A549 (cell line): ENCODE measurements around the gene FAM20C. TPM values are rescaled to one million over a fixed set of nuclear protein-coding genes. Genes with fewer than 3 reads are reported as not detected.
A peak's percentile ranks its signal among the peaks of the same experiment; 100 is the strongest.
"Not testable (repeated sequence)": the region's sequence is repeated elsewhere in the genome, so short reads cannot be mapped to it uniquely, and the experiment has no call there.

Source experiments
- ATAC-seq, 2 experiments: fragments of 200-7000 bp in 1 of 2; fragments of >200 bp in 1 of 2; cut with Nextera tagmentation in 1 of 2; cut with Tn5 transposase in 1 of 2; 3 replicates each; pipeline versions ENCODE4 v1.8.0 to v1.9.1; 2018 to 2020; ENCODE audit warnings: mild to moderate bottlenecking in 1 of 2, moderate library complexity in 1 of 2
- CTCF ChIA-PET: fragments of 300-600 bp; sonication (Branson Sonifier 250); formaldehyde crosslinking; extraction: SDS; loops from one replicate; lab custom pipeline; 2021; ENCODE audit warnings: antibody characterized with exemption, inconsistent platforms; lab: Yijun Ruan, JAX
- POLR2A ChIA-PET: fragments of 350-600 bp; formaldehyde crosslinking; extraction: SDS; loops from one replicate; lab custom pipeline; 2021; ENCODE audit warnings: antibody characterized with exemption, inconsistent platforms; lab: Yijun Ruan, JAX
- DNase-seq, 2 experiments: peaks; one replicate each; pipeline versions ENCODE4 v3.0.0 to v3.0.0-alpha.2; 2011 to 2016; ENCODE audit warnings: low read depth in 1 of 2, low spot score in 1 of 2
- FAIRE-seq: peaks from 2 replicates; lab custom pipeline; 2011; peaks lifted over from hg19 to GRCh38; lab: Jason Lieb, UNC
- H3K27ac ChIP-seq, 2 experiments: fragments of >200 bp; sonication (Bioruptor Twin); formaldehyde crosslinking; 3 replicates each; pipeline ENCODE4 v1.5.1; 2016 to 2017
- H3K4me1 ChIP-seq: fragments of >200 bp; sonication (Bioruptor Twin); formaldehyde crosslinking; 3 replicates; pipeline ENCODE4 v1.6.1; 2016
- H3K4me2 ChIP-seq: fragments of >200 bp; sonication (Bioruptor Twin); formaldehyde crosslinking; 3 replicates; pipeline ENCODE4 v1.6.1; 2016
- H3K4me3 ChIP-seq: fragments of >200 bp; sonication (Bioruptor Twin); formaldehyde crosslinking; 3 replicates; pipeline ENCODE4 v1.5.1; 2016
- H3K9me3 ChIP-seq: fragments of >200 bp; sonication (Bioruptor Twin); formaldehyde crosslinking; 3 replicates; pipeline ENCODE4 v1.6.1; 2016
- BCL3 ChIP-seq: fragments of >200 bp; sonication (Bioruptor Twin); formaldehyde crosslinking; IDR thresholded peaks from 3 replicates; pipeline ENCODE4 v1.6.1; 2016
- CHD2 ChIP-seq: fragments of 150-350 bp; IDR thresholded peaks from 2 replicates; pipeline ENCODE4 v1.6.1; 2014; ENCODE audit warnings: low read length; ENCODE audit not compliant: partially characterized antibody
- CHD4 ChIP-seq: fragments of 200-600 bp; sonication (generic); IDR thresholded peaks from 2 replicates; pipeline ENCODE4 v1.6.1; 2016; ENCODE audit warnings: antibody characterized with exemption, mild to moderate bottlenecking, borderline replicate concordance
- CTCF ChIP-seq: fragments of >200 bp; sonication (Bioruptor Twin); formaldehyde crosslinking; IDR thresholded peaks from 3 replicates; pipeline ENCODE4 v1.5.1; 2016
- E2F6 ChIP-seq: IDR thresholded peaks from 2 replicates; pipeline ENCODE4 v1.6.1; 2012; ENCODE audit warnings: low read depth, borderline replicate concordance
- EP300 ChIP-seq, 2 experiments: fragments of >200 bp; sonication (Bioruptor Twin); formaldehyde crosslinking; IDR thresholded peaks; 2 replicates in 1 of 2; 3 replicates in 1 of 2; pipeline ENCODE4 v1.6.1; 2016 to 2017
- FOXS1 ChIP-seq: fragments of 250-450 bp; sonication (Bioruptor Pico); IDR thresholded peaks from 2 replicates; pipeline ENCODE4 v1.5.0; 2020; ENCODE audit warnings: mild to moderate bottlenecking, moderate library complexity
- GATA3 ChIP-seq: IDR thresholded peaks from 2 replicates; pipeline ENCODE4 v1.6.1; 2012; ENCODE audit warnings: borderline replicate concordance
- HOXB5 ChIP-seq: fragments of 250-450 bp; sonication (Bioruptor Pico); IDR thresholded peaks from 2 replicates; pipeline ENCODE4 v1.5.0; 2020; ENCODE audit warnings: mild to moderate bottlenecking, moderate library complexity
- JUN ChIP-seq, 2 experiments: fragments of >200 bp; sonication (Bioruptor Twin); formaldehyde crosslinking; IDR thresholded peaks; 2 replicates in 1 of 2; 3 replicates in 1 of 2; pipeline ENCODE4 v1.6.1; 2016 to 2017
- RARB ChIP-seq: fragments of 250-450 bp; sonication (Bioruptor Pico); IDR thresholded peaks from 2 replicates; pipeline ENCODE4 v1.8.0; 2021; ENCODE audit warnings: mild to moderate bottlenecking, moderate library complexity
- REST ChIP-seq: fragments of 200-600 bp; sonication (generic); IDR thresholded peaks from 2 replicates; pipeline ENCODE4 v1.6.1; 2016; ENCODE audit warnings: antibody characterized with exemption, mild to moderate bottlenecking, moderate library complexity
- TFCP2L1 ChIP-seq: fragments of 250-450 bp; sonication (Bioruptor Pico); IDR thresholded peaks from 2 replicates; pipeline ENCODE4 v1.5.0; 2021; ENCODE audit warnings: mild to moderate bottlenecking
- ZC3H11A ChIP-seq: fragments of 450-650 bp; IDR thresholded peaks from 2 replicates; pipeline ENCODE4 v1.6.1; 2014; ENCODE audit warnings: antibody characterized with exemption, mild to moderate bottlenecking
- ZNF302 ChIP-seq: fragments of 250-450 bp; sonication (Bioruptor Pico); IDR thresholded peaks from 2 replicates; pipeline ENCODE4 v1.9.0; 2021; ENCODE audit warnings: inconsistent platforms, mild to moderate bottlenecking, moderate library complexity
- WGBS: methylation state at CpG from one replicate; pipeline ENCODE4 v1.1.6; 2017; ENCODE audit errors: missing lambda C conversion rate; 5-methylcytosine and 5-hydroxymethylcytosine counted together
- polyA plus RNA-seq, 4 experiments: library from polyadenylated mRNA; depleted of rRNA in 3 of 4; stranded (reverse); fragments of >200 nt; fragmentation: RNase III in 1 of 4; extraction: RNeasy Plus Mini Kit Qiagen cat#74134 plus additional on column Dnase treatment in 1 of 4; gene quantifications; 2 replicates in 3 of 4; 3 replicates in 1 of 4; pipeline ENCODE4 v1.2.3, GENCODE V29; 2011 to 2017

Gene FAM20C
- polyA plus RNA-seq, 2 of the 4 experiments (the other 2 are of a cell fraction), result 5.6 to 20.3 TPM

GRCh38 chr7:262631-263311 is 70.4 kb downstream of the FAM20C start:
- WGBS, result 34% methylated on average over 16 of the region's 31 CpGs
- TF ChIP-seq CHD4 (peak; percentile 41; the same call in 1 of the 2 replicates), CTCF (peak; percentile 26; the same call in 1 of the 3 replicates)
- POLR2A ChIA-PET, H3K4me2 ChIP-seq, H3K4me3 ChIP-seq, FAIRE-seq, H3K4me1 ChIP-seq, H3K27ac ChIP-seq, DNase-seq, ATAC-seq: not testable (repeated sequence)
- CTCF ChIA-PET, result interaction anchor here (0.6 to 1.4 kb wide), 4 partner anchors 9 to 328 kb away, joined by 3 to 5 read pairs (median 3); partner anchors contain the start of gene FAM20C
- peaks cover 61% of the 10 kb centered on the region for H3K9me3 ChIP-seq

GRCh38 chr7:263483-264351 is 71.3 kb downstream of the FAM20C start:
- H3K27ac ChIP-seq, H3K4me3 ChIP-seq, POLR2A ChIA-PET, FAIRE-seq, H3K4me1 ChIP-seq: not testable (repeated sequence)
- Histone ChIP-seq H3K4me2 (0 out of 3 replicates have a peak overlapping the region, but pooled peaks have one; percentile 31), H3K9me3 (peaks cover 61% of the 10 kb centered on the region)
- 32% methylated on average over 10 of the region's 37 CpGs for WGBS
- DNase-seq (peak in 1 of 2 experiments; percentile 39), ATAC-seq (peak in 1 of 2 experiments; percentile 41; a peak in 3 of 6 replicates)
- CTCF ChIA-PET, result interaction anchor here (0.9 to 1.3 kb wide), 3 partner anchors 10 to 31 kb away, joined by 3 to 4 read pairs (median 3); no protein-coding TSS in a partner anchor
- TF ChIP-seq CTCF, result peak; percentile 44; the same call in 2 of the 3 replicates
- TF ChIP-seq GATA3, result peak; percentile 25; the same call in 1 of the 2 replicates

GRCh38 chr7:264541-265191 is 72.3 kb downstream of the FAM20C start:
- Histone ChIP-seq H3K4me2 (peak overlapping the region; percentile 31; the same call in 2 of the 3 replicates), H3K9me3 (peaks cover 53% of the 10 kb centered on the region), H3K27ac (no peak overlapping the region), H3K4me3 (no peak overlapping the region), H3K4me1 (no peaks in the 10 kb centered on the region)
- ATAC-seq, result peak; percentile 36 to 49; a peak in 5 of 6 replicates
- ChIA-PET CTCF (interaction anchor here (0.9 to 1.5 kb wide), 4 partner anchors 11 to 58 kb away, joined by 3 to 4 read pairs (median 4); no protein-coding TSS in a partner anchor), POLR2A (no interaction called here)
- 36% methylated on average over 27 of the region's 27 CpGs for WGBS
- no peak for FAIRE-seq
- DNase-seq, result peak in 1 of 2 experiments; percentile 70
- no peak for TF ChIP-seq RARB (CRISPR knock-in tag)
- no peak for TF ChIP-seq CHD2
- TF ChIP-seq ZNF302 (CRISPR knock-in tag), result no peak
- no peak for TF ChIP-seq JUN (IDR thresholded peaks at IDR 0.05)
- TF ChIP-seq ZC3H11A, result no peak
- no peak for TF ChIP-seq E2F6
- TF ChIP-seq FOXS1 (CRISPR knock-in tag), result no peak
- no peak for TF ChIP-seq EP300 (IDR thresholded peaks at IDR 0.05)
- TF ChIP-seq TFCP2L1, result no peak
- no peak for TF ChIP-seq BCL3
- no peak for TF ChIP-seq HOXB5 (CRISPR knock-in tag)
- TF ChIP-seq REST, result no peak
